MM.1S (cell line): Measurements from ENCODE around the gene PDAP1.

Experiments
- DNase-seq: peaks from one replicate; pipeline ENCODE4 v3.0.0-alpha.2; 2015
- H2AFZ ChIP-seq: fragments of 300-600 bp; sonication (generic); 2 replicates; pipeline ENCODE4 v1.6.0; 2016; ENCODE audit warnings: antibody characterized with exemption, low read length
- H3F3A ChIP-seq: fragments of 300-600 bp; sonication (generic); 2 replicates; pipeline ENCODE4 v1.6.1; 2016; ENCODE audit warnings: mild to moderate bottlenecking, antibody characterized with exemption, low read length, moderate library complexity, mixed read lengths; ENCODE audit not compliant: insufficient read depth
- H3K27ac ChIP-seq: fragments of 300-600 bp; sonication (generic); 2 replicates; pipeline ENCODE4 v1.5.1; 2016; ENCODE audit warnings: mild to moderate bottlenecking, low read length
- H3K27me3 ChIP-seq: fragments of 300-600 bp; sonication (generic); replicated peaks from 2 replicates; pipeline ENCODE4 v1.6.0; 2016; ENCODE audit warnings: low read length; ENCODE audit not compliant: insufficient read depth
- H3K36me3 ChIP-seq: fragments of 300-600 bp; sonication (generic); replicated peaks from 2 replicates; pipeline ENCODE4 v1.6.1; 2016; ENCODE audit warnings: mild to moderate bottlenecking, low read length, mixed read lengths; ENCODE audit not compliant: insufficient read depth
- H3K4me1 ChIP-seq: fragments of 300-600 bp; sonication (generic); 2 replicates; pipeline ENCODE4 v1.6.1; 2016; ENCODE audit warnings: low read length, mixed read lengths
- H3K4me2 ChIP-seq: fragments of 300-600 bp; sonication (generic); 2 replicates; pipeline ENCODE4 v1.6.0; 2016; ENCODE audit warnings: low read depth, low read length
- H3K4me3 ChIP-seq: fragments of 300-600 bp; sonication (generic); 2 replicates; pipeline ENCODE4 v1.5.1; 2016; ENCODE audit warnings: low read length, mixed read lengths
- H3K79me2 ChIP-seq: fragments of 300-600 bp; sonication (generic); 2 replicates; pipeline ENCODE4 v1.6.1; 2016; ENCODE audit warnings: mixed run types, low read length, mixed read lengths
- H3K9ac ChIP-seq: fragments of 300-600 bp; sonication (generic); 2 replicates; pipeline ENCODE4 v1.6.1; 2016; ENCODE audit warnings: low read length, mixed read lengths
- H3K9me2 ChIP-seq: fragments of 300-600 bp; sonication (generic); replicated peaks from 2 replicates; pipeline ENCODE4 v1.6.1; 2016; ENCODE audit warnings: mild to moderate bottlenecking, low read length, mixed read lengths; ENCODE audit not compliant: insufficient read depth
- H3K9me3 ChIP-seq: fragments of 300-600 bp; sonication (generic); replicated peaks from 2 replicates; pipeline ENCODE4 v1.6.1; 2016; ENCODE audit warnings: mild to moderate bottlenecking, low read length, mixed read lengths; ENCODE audit not compliant: insufficient read depth
- H4K20me1 ChIP-seq: fragments of 300-600 bp; sonication (generic); 2 replicates; pipeline ENCODE4 v1.6.1; 2016; ENCODE audit warnings: mild to moderate bottlenecking, low read length, moderate library complexity, mixed read lengths; ENCODE audit not compliant: insufficient read depth
- CTCF ChIP-seq: fragments of 300-600 bp; sonication (generic); IDR thresholded peaks from 2 replicates; pipeline ENCODE4 v1.5.1; 2016; ENCODE audit warnings: antibody characterized with exemption, low read length, mixed read lengths
- EZH2 ChIP-seq: fragments of 300-600 bp; sonication (generic); optimal IDR thresholded peaks from 2 replicates; pipeline ENCODE3; 2017; ENCODE audit warnings: low read depth, mild to moderate bottlenecking, antibody characterized with exemption, low read length, mixed read lengths
- EZH2phosphoT487 ChIP-seq: fragments of 300-600 bp; sonication (generic); IDR thresholded peaks from 2 replicates; pipeline ENCODE4 v1.6.1; 2018; ENCODE audit warnings: antibody characterized with exemption, low read length

PDAP1 gene

GRCh38 chr7:99383203-99383602 lies 25.2 kb downstream of the PDAP1 start:
- Histone ChIP-seq H3K36me3 (no peaks in the 10 kb centered on the region; the same call in 1 of the 2 replicates), H3K27me3 (no peaks in the 10 kb centered on the region), H3K9me2 (no peaks in the 10 kb centered on the region), H2AFZ (no peak overlapping the region), H3K79me2 (peaks cover 44% of the 10 kb centered on the region), H3K4me3 (no peak overlapping the region), H4K20me1 (no peaks in the 10 kb centered on the region), H3K9me3 (no peaks in the 10 kb centered on the region), H3K4me2 (no peak overlapping the region), H3K27ac (no peak overlapping the region), H3K9ac (no peak overlapping the region), H3K4me1 (peaks cover 25% of the 10 kb centered on the region), H3F3A (peaks cover 25% of the 10 kb centered on the region)
- no peak for TF ChIP-seq EZH2phosphoT487
- no peak for TF ChIP-seq CTCF
- no peak for TF ChIP-seq EZH2
- DNase-seq = no peak

- H3K9me2 ChIP-seq = no peaks in the 10 kb centered on the region
- H3K36me3 ChIP-seq = no peaks in the 10 kb centered on the region; the same call in 1 of the 2 replicates
- peaks cover 59% of the 10 kb centered on the region for H3K79me2 ChIP-seq
These were observed 26.7 kb downstream of the PDAP1 start for GRCh38 chr7:99381664-99382075.

GRCh38 chr7:99380823-99381663 lies 27.4 kb downstream of the PDAP1 start:
- Histone ChIP-seq H3F3A (peaks cover 35% of the 10 kb centered on the region), H3K4me1 (peaks cover 25% of the 10 kb centered on the region), H3K27me3 (no peaks in the 10 kb centered on the region), H3K9me2 (no peaks in the 10 kb centered on the region), H3K9me3 (no peaks in the 10 kb centered on the region), H3K4me2 (peak overlapping the region; percentile 90), H2AFZ (peak overlapping the region; percentile 52), H3K4me3 (peak overlapping the region; percentile 49), H3K79me2 (peaks cover 65% of the 10 kb centered on the region), H3K36me3 (no peaks in the 10 kb centered on the region; the same call in 1 of the 2 replicates), H4K20me1 (no peaks in the 10 kb centered on the region), H3K27ac (peak overlapping the region; percentile 79), H3K9ac (peak overlapping the region; percentile 62)
- TF ChIP-seq EZH2 = no peak
- TF ChIP-seq CTCF = no peak
- no peak for TF ChIP-seq EZH2phosphoT487
- DNase-seq = peak; percentile 63

More at GRCh38 chr7:99381664-99382075, 26.7 kb downstream of the PDAP1 start:
- Histone ChIP-seq H4K20me1 (no peaks in the 10 kb centered on the region), H2AFZ (no peak overlapping the region), H3K4me3 (no peak overlapping the region), H3K4me2 (no peak overlapping the region), H3F3A (peaks cover 35% of the 10 kb centered on the region), H3K9me3 (no peaks in the 10 kb centered on the region), H3K4me1 (peaks cover 25% of the 10 kb centered on the region), H3K27ac (no peak overlapping the region), H3K9ac (no peak overlapping the region), H3K27me3 (no peaks in the 10 kb centered on the region)
- TF ChIP-seq CTCF = no peak
- no peak for TF ChIP-seq EZH2phosphoT487
- no peak for TF ChIP-seq EZH2
- DNase-seq = no peak
